ENCODE results near the gene VIPR2.
"Not testable (repeated sequence)": the region's sequence is repeated elsewhere in the genome, so short reads cannot be mapped to it uniquely, and the experiment has no call there.

VIPR2 gene

DNA sequence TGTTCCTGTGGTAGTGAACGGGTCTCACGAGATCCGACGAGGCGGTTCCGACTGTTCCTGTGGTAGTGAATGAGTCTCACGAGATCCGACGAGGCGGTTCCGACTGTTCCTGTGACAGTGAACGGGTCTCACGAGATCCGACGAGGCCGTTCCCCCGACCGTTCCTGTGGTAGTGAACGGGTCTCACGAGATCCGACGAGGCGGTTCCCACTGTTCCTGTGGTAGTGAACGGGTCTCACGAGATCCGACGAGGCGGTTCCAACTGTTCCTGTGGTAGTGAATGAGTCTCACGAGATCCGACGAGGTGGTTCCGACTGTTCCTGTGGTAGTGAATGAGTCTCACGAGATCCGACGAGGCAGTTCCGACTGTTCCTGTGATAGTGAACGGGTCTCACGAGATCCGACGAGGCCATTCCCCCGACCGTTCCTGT, 43.0 kb downstream of the VIPR2 start:
- DNase-seq, result not testable (repeated sequence)

DNA sequence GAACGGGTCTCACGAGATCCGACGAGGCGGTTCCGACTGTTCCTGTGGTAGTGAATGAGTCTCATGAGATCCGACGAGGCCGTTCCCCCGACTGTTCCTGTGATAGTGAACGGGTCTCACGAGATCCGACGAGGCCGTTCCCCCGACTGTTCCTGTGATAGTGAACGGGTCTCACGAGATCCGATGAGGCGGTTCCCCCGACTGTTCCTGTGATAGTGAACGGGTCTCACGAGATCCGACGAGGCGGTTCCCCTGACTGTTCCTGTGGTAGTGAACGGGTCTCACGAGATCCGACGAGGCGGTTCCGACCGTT, 43.6 kb downstream of the VIPR2 start:
- not testable (repeated sequence) for DNase-seq

DNA sequence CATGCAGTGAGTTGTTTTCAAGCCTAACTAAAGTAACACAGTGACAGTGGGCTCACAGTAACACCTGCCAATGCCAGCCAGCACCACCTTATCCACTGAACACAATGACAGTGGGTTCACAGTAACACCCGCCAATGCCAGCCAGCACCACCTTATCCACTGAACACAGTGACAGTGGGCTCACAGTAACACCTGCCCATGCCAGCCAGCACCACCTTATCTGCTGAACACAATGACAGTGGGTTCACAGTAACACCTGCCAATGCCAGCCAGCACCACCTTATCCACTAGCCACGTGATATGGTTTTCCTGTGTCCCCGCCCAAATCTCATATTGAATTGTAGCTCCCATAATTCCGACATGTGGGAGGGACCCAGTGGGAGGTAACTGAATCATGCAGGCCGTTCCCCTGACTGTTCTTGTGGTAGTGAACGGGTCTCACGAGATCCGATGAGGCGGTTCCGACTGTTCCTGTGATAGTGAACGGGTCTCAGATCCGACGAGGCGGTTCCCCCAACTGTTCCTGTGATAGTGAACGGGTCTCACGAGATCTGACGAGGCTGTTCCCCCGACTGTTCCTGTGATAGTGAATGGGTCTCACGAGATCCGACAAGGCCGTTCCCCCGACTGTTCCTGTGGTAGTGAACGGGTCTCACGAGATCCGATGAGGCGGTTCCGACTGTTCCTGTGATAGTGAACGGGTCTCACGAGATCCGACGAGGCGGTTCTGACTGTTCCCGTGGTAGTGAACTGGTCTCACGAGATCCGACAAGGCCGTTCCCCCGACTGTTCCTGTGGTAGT, 44.2 kb downstream of the VIPR2 start:
- not testable (repeated sequence) for DNase-seq

DNA sequence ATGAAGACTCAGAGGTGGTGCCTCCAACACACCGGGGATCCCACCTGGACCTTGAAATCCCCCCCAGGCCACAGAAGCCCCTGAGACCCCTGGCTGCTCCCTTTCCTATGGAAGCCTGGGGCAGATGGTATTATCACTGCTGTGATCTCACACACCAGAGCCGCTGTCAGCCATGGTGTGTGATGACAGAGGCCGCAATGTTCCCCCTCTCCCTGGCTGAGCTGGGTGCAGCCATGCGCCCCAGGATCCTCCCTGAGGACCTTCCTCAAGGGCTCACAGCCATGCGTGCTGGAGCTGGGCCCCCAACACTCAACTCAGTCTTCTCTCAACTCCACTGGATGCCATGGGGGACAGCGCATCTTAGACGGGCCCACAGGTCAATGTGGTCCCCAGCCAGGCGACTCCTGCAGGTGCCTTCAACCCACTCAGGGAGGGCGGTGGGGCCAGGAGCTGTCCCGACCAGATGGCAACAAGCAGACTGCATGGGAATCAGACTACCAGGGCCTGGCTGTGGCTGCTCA, 44.9 kb downstream of the VIPR2 start:
- DNase-seq, result no peak

DNA sequence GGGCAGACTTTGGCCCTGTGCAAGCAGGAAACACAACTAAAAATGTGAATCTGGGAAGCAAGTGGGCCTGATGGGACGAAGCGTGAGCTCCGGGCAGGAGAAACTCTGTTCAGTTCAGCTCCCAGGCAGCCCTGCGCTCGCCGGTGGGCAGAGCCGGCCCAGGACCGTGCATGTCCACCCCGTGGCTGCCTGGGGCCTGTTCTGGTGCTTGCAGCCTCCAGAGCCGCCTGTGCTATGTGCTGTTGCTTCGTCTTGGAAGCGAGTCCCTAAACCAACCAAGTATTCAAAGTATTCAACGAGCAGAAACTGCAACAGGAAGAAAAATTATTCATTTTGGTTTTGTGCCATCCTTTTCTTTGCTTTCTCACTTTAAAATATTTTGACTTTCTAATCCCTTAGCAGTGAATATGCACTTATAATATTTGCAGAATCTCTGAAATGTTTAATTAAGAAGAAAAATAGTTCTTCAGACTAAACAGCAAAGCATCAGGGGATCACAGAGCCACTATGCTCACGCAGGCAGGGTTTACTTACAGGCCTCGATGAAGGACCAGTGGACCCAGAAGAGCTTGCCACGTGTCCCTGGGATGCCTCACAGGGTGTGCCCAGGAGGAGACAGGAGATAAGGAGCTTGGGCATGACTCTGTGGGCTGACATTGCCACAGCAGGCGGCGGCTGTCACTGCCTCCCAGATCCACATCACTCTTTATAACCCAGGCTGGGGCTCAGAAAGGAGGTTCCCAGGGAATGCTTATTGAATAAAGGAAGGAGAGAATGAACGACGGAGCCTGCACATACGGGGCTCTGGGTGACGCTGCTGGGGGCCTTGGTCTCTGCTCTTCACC, 45.6 kb downstream of the VIPR2 start:
- no peak for DNase-seq

- DNase-seq, result no peak
Measured at GRCh38 chr7:159098424-159098786, 46.3 kb downstream of the VIPR2 start.

DNA sequence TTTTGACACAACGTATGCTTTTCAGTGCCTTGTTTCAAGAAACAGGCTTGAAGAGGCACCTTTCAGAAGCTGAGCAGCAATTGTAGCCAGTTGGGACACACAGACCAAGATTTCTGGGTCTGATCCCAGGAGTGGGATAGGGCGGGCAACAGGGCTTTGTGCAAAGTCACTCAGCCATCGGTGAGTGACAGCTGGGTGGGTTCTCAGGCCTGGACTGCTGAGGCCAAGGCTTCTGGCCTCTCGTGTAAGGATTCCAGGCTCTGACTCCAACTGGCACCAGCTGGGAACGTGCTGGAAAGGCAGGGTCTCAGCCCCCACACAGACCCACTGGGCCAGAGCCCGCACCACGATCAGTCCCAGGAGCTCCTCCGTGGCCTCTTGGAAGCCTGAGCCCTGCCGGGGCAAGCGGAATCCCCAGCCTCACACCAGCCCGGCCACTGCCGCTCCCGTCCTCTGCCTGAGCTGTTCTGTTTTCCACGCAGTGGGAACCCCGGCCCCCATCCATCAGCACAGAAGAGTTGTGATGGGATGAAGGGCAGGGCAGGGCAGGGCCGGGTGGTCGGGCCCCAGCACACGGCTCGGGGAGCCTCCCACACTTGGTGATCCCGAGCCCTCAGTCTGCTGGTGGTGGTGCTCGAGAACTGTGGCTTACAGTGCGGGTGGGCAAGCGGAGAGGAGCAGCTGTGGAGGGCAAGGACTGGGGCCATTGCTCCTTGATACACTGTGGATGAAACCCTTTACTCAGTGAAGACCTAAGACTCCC, 46.8 kb downstream of the VIPR2 start:
- DNase-seq, result no peak

DNA sequence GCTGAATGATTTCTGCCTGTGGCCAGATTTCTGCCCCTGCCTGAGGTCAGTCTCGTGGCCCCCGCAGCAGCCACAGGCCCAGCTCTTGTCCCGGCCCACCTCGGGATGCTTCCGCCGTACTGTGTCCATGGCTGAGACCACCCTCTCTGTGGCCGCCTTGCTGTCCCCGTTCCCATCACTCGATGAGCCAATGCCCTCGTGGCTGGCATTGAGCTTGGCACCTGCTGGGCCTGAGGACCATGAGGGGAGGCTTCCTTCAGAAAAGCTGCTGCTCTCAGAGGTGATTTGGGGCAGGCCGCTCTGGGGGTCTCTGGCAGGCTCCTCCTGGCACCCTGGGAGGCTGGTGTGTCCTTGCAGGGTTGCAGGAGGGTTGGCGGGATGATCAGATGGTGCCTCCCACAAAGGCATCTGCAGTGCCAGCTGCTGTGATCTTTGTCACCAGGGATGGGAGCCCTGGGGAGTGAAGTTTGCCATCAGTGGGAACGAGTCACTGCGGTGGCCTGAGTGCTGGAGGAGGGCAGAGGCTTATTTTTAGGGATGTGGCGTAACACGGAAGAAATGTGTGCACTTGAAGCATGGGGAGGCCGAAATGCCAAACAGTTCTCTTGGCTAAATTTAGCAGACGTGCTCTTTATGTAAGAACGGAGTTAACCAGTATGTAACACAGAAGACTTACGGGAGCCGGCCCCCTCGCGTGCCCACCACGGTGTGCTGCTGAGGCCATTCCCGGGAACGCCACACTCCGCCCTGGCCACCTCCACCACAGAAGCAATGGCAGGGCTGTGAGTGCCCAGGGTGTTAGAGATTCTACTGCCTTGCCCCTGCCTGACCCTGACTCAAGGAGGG, 47.7 kb downstream of the VIPR2 start:
- DNase-seq, result no peak

- no peak for DNase-seq
Measured at GRCh38 chr7:159095979-159096411, 48.7 kb downstream of the VIPR2 start.

DNA sequence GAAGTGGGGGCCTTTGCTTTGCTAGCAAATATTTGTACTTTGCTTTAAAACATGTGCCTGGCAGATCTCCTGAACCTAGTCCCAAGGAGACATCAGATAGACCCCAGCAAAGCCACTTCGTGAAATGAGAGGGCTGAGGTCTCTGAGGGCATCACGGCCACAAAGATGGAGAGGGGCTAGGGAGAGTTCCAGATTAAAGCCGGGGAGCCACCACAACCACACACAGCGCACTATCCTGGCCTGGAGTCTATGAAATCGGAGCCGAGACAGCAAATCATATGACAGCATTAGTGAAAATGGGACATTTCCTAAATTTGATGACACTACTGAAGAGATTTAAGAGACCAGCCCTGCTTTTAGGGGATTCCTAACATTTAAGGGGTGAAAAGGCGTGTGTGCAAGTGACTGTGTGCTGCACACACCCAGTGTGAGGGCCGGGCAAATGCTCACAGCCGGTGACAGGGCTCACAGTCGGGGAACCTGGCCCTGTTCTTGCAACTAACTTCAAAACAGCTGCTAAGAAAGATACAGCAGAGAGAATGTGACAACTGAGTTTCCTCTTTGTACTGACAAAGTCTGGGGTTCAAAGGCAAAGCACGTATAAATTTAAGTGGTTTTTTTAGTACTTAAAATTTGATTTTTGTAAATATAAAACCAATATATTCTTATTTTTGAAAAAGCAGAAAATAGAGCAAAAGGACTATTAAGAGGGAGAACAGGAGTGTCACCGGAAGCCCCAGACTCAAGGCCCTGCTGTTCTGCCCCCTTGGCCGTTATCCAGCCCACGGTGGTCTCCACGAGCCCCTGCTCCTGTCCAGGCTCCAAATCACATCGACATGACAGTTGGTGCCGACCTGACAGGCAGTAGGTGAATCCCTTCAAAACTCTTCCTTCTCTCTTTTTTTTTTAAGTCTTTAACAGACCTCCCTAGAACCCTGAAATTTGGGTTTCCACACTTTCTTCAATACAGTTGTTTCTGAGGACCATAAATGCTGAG, 49.5 kb downstream of the VIPR2 start:
- DNase-seq, result no peak

- no peak for DNase-seq
Measured at GRCh38 chr7:159094023-159094740, 50.5 kb downstream of the VIPR2 start.

GRCh38 chr7:159093351-159093971, 51.2 kb downstream of the VIPR2 start:
- no peak for DNase-seq

DNA sequence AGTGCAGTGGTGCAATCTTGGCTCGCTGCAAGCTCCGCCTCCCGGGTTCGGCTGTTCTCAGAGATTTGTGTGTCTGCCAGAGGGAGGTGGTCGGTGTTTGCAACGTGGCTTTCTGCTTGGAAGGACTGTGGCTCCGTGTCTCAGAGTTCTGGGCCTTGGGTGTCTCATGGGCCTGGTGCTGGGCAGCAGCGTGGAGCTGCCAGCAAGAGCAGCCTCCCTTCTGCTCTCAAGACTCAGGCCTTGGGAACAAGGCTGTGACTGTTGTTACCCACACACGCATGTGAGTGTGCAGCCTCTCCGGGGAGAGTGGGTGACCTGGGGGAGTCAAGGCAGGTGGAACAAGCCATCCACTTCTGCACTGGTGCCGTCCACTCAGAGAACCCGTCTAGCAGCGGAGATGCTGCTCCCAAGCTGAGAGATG, 52.0 kb downstream of the VIPR2 start:
- DNase-seq, result no peak

GRCh38 chr7:159091480-159092475, 52.9 kb downstream of the VIPR2 start:
- DNase-seq, result no peak

DNA sequence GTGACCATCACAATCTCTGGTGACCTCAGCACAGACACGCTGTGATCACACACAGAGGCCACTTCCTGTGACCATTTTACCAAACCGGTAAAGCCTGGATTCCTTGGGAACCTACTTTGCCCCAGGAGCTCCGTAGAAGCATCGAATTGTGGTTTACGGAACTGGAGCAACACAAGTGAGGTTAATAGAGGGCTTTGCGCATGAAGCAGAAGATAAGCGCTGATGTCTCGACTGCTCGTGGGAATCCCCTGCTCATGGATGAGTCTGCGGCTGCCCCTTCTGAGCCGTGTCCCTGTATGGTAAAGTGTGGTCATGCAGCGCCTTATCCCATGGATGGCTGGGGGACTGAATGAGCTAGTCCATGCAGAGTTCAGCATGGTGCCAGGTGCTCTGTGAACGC, 53.6 kb downstream of the VIPR2 start:
- DNase-seq, result no peak

DNA sequence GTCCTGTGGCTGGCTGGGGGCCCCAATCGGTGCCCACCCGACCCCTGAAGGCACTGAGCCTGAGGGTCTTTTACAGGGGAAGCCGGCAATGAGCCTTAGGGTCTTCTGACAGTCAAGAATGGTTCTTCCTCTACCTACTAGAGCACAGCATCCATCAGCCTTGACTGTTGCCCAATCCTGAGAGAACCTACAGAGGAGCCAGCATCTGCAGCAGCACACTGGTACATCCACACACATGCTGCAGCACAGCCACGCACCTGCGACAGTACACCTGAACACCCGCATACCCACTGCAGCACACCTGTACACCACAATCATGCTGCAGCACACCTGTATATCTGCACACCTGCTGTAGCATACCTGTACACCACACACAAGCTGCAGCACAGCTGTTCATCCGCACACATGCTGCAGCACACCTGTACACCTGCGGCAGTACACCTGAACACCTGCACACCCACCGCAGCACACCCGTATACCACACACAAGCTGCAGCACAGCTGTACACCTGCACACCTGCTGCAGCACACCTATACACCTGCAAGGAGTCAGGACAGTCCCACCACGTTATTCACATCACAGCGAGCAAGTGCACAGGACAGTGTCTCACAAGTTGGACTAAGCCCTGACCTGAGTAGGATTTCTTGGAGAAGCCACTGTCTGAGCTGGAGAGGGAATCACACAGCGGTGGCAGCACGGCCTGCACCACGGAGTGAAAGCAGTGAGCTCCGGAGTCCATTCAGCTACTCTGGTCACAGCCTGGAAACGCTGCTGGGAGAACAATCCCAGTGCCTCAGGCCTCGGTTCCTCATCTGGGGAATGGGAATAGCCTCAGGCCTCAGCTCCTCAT, 56.4 kb downstream of the VIPR2 start:
- no peak for DNase-seq

DNA sequence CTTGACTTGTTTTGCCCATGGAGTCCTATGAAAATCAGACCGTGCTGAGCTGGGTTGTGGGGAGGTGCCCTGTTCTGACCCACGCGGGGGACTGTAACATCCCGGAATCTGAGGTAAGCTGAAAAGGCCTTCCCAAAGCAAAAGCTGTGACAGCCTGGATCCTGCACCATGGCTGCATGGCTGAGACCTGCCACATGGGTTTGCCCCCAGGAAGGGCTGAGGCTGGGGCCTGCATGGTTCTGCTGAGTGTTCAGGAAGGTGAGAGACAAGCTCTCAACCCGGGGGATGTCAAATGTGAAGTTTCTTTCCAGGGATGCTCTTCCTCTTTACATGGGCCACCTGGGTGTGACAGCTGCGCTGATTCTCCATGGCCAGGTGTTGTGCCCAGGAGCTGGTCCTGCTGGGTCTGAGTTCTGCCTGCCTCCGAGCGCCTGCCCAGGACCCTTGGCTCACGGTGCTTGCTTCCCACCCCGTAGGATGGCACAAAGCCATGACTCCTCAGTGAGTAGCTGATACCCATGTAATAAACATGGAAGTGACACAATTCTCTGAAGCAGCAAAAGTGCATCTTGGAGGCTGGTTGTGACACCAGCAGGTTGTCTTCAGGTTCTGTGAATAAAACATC, 58.3 kb downstream of the VIPR2 start:
- no peak for DNase-seq

Data from NCI-H1048 (cell line).